Retinal pigment epithelial cell (primary cell): ENCODE measurements around the gene GPR89A.

Experiments used
- DNase-seq: peaks from one replicate; pipeline ENCODE4 v3.0.0-alpha.2; 2010; ENCODE audit warnings: low read depth
- H3K4me3 ChIP-seq: 2 replicates; pipeline ENCODE4 v1.5.1; 2011; ENCODE audit warnings: mild to moderate bottlenecking, low read length, control low read depth, moderate library complexity
- CTCF ChIP-seq: conservative IDR thresholded peaks from 2 replicates; pipeline ENCODE4 v1.5.1; 2011; ENCODE audit warnings: low read depth, low read length, control low read depth, inconsistent platforms

GPR89A gene

GRCh38 chr1:145705622-145706021 is 97.8 kb downstream of the GPR89A start:
- TF ChIP-seq CTCF: no peak
- no peak for DNase-seq
- H3K4me3 ChIP-seq: no peak overlapping the region

DNA sequence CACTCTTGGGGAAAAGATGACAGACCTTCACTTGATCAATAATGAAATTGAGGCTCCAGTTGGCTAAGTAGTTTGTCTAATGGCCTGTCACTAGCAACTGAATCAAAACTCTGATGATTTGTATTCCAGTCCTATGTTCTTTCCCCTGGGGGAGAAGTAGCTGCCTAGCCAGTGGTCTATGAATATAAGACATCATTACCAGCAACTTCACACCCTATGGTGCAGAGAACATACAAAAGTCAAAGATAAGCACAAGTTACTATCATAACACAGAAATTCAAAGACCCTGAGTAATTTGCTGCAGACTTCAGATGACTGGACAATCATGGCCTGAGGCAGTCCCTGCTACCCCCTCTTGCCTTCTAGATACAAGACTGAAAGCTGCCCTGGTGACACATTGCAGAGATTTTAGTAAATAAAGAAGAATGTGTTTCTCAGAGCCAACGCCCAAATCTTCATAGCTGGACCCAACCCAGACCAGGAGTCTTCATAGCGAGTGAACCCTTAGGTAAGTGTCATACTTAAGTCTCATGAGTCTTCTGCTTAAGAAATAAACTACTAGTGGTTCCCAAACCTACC is 98.4 kb downstream of the GPR89A start:
- no peak for DNase-seq
- no peak overlapping the region for H3K4me3 ChIP-seq
- TF ChIP-seq CTCF: no peak

- no peak for DNase-seq
- H3K4me3 ChIP-seq: no peak within 1 kb of the TSS
- no peak for TF ChIP-seq CTCF
Measured at GRCh38 chr1:145707183-145707867, 99.5 kb downstream of the GPR89A start, which contains the start of gene PDZK1. PDZK1 (minus strand) TSS chr1:145707368; CDS start chr1:145688021, 19,347 bp downstream.

GRCh38 chr1:145708063-145708462 is 100.3 kb downstream of the GPR89A start:
- H3K4me3 ChIP-seq: no peak overlapping the region
- no peak for DNase-seq
- no peak for TF ChIP-seq CTCF

DNA sequence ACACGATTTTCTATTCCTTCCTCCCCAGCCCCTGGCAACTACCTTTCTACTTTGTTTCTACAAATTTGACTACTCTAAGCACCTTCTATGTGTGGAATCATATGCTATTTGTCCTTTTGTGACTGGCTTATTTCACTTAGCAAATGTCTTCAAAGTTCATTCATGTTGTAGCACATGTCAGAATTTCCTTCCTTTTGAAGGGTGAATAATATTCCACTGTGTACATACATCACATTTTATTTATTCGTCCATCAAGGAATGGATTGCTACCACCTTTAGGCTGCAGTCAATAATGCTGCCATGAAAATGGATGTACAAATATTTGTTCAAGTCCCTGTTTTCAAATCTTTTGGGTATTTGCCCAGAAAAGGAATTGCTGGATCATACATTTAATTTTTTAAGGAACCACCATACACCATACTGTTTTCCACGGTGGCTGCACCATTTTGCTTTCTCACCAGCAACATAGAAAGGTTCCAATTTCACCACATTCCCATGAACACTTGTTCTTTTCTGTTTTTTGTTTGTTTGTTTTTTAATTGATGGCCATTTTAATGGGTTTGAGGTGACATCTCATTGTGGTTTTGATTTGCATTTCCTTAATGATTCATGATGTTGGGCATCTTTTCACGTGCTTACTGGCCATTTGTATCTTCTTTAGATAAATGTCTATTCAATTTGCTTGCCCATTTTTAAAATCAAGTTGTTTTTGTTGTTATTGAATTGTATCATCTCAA is 102.7 kb downstream of the GPR89A start:
- DNase-seq: no peak
- no peak for TF ChIP-seq CTCF
- H3K4me3 ChIP-seq: no peak overlapping the region

GRCh38 chr1:145711213-145711651 is 103.4 kb downstream of the GPR89A start:
- DNase-seq: no peak
- no peak for TF ChIP-seq CTCF
- no peak overlapping the region for H3K4me3 ChIP-seq
